K562 (cell line): ENCODE data around the gene WNT2. TPM values are rescaled to one million over a fixed set of nuclear protein-coding genes. Genes with fewer than 3 reads are reported as not detected.
"Not testable (repeated sequence)": the region's sequence is repeated elsewhere in the genome, so short reads cannot be mapped to it uniquely, and the experiment has no call there.

Experiments
- ATAC-seq: fragments of 200-7000 bp; cut with Tn5 transposase; 3 replicates; pipeline ENCODE4 v1.9.1; 2020; ENCODE audit warnings: moderate library complexity
- BruUV-seq: library from RNA; stranded (reverse); fragments of 400-500 nt; replicated peaks from 2 replicates; lab custom pipeline; 2021; lab: Mats Ljungman, UMichigan
- CTCF ChIA-PET: fragments of 300-600 bp; formaldehyde crosslinking; extraction: SDS; loops from one replicate; lab custom pipeline; 2021; ENCODE audit warnings: low intra/inter-chr PET ratio; lab: Yijun Ruan, JAX
- POLR2A ChIA-PET: fragments of 300-600, 350-650 bp; sonication (Branson Sonifier 250); formaldehyde crosslinking; extraction: SDS; loops from one replicate; lab custom pipeline; 2021; ENCODE audit warnings: antibody characterized with exemption, inconsistent platforms; lab: Yijun Ruan, JAX
- DNase-seq, 4 experiments: peaks; one replicate each; pipeline versions ENCODE4 v3.0.0 to v3.0.0-alpha.2; 2011 to 2018; ENCODE audit warnings: low spot score in 3 of 4, mixed read lengths in 3 of 4; ENCODE audit errors: extremely low read depth in 1 of 4
- FAIRE-seq: peaks from 2 replicates; lab custom pipeline; 2011; peaks lifted over from hg19 to GRCh38; lab: Jason Lieb, UNC
- H2AFZ ChIP-seq: 2 replicates; pipeline ENCODE4 v1.6.0; 2011; ENCODE audit warnings: low read depth, low read length, control low read depth, inconsistent platforms
- H3K27ac ChIP-seq: fragments of 200-600 bp; 3 replicates; pipeline ENCODE4 v1.8.0; 2011; ENCODE audit warnings: low read depth, mild to moderate bottlenecking, control low read depth, inconsistent platforms, low read length, moderate library complexity, mixed read lengths; ENCODE audit errors: extremely low read depth
- H3K27me3 ChIP-seq, 2 experiments: fragments of 300-600 bp in 1 of 2; 2 replicates in 1 of 2; 3 replicates in 1 of 2; pipeline versions ENCODE4 v1.6.0 to v1.8.0; 2011; ENCODE audit warnings: inconsistent platforms in 2 of 2, low read length in 2 of 2, mild to moderate bottlenecking in 1 of 2, mixed read lengths in 1 of 2, moderate library complexity in 1 of 2; ENCODE audit not compliant: control insufficient read depth in 2 of 2, insufficient read depth in 2 of 2
- H3K36me3 ChIP-seq: fragments of 300-600 bp; 3 replicates; pipeline ENCODE4 v1.8.0; 2011; ENCODE audit warnings: mild to moderate bottlenecking, low read length, inconsistent platforms; ENCODE audit not compliant: control insufficient read depth, insufficient read depth
- H3K4me1 ChIP-seq, 2 experiments: fragments of 200-600 bp in 1 of 2; replicated peaks in 1 of 2; 2 replicates in 1 of 2; 3 replicates in 1 of 2; pipeline versions ENCODE4 v1.5.1 to v1.8.0; 2011; ENCODE audit warnings: inconsistent platforms in 2 of 2, low read length in 2 of 2, mild to moderate bottlenecking in 1 of 2, mixed read lengths in 1 of 2, moderate library complexity in 1 of 2; ENCODE audit not compliant: control insufficient read depth in 2 of 2, insufficient read depth in 2 of 2
- H3K4me2 ChIP-seq: 2 replicates; pipeline ENCODE4 v1.6.1; 2011; ENCODE audit warnings: low read length, control low read depth, inconsistent platforms, mixed read lengths; ENCODE audit not compliant: insufficient read depth
- H3K4me3 ChIP-seq: fragments of 200-600 bp; sonication (generic), shearing (Covaris generic); 2 replicates; pipeline ENCODE4 v1.5.1; 2016; ENCODE audit warnings: control low read depth, inconsistent platforms
- H3K79me2 ChIP-seq: fragments of 200-600 bp; 3 replicates; pipeline ENCODE4 v1.8.0; 2011; ENCODE audit warnings: low read length, inconsistent platforms; ENCODE audit not compliant: control insufficient read depth, insufficient read depth
- H3K9ac ChIP-seq, 2 experiments: 2 replicates each; pipeline versions ENCODE4 v1.6.0 to v1.6.1; 2011; ENCODE audit warnings: low read depth in 2 of 2, low read length in 2 of 2, control low read depth in 1 of 2, inconsistent platforms in 1 of 2, mild to moderate bottlenecking in 1 of 2, mixed read lengths in 1 of 2; ENCODE audit not compliant: insufficient read depth in 1 of 2
- H3K9me1 ChIP-seq: one replicate; pipeline ENCODE4 v1.6.0; 2011; ENCODE audit warnings: inconsistent platforms, mild to moderate bottlenecking, low read length, moderate library complexity; ENCODE audit not compliant: control insufficient read depth, insufficient read depth
- H3K9me3 ChIP-seq: replicated peaks from 2 replicates; pipeline ENCODE4 v1.5.1; 2011; ENCODE audit warnings: low read depth, low read length, inconsistent platforms; ENCODE audit not compliant: control insufficient read depth, insufficient read depth
- H4K20me1 ChIP-seq: replicated peaks from 2 replicates; pipeline ENCODE4 v1.6.1; 2011; ENCODE audit warnings: low read length, inconsistent platforms, mixed read lengths; ENCODE audit not compliant: control insufficient read depth, insufficient read depth
- GTF2A2 ChIP-seq: IDR thresholded peaks from 2 replicates; pipeline ENCODE4 v1.6.1; 2016; ENCODE audit warnings: mild to moderate bottlenecking, missing genetic modification characterization, missing compliant biosample characterization
- TRIM28 ChIP-seq: fragments of 450-650 bp; IDR thresholded peaks from 2 replicates; pipeline ENCODE4 v1.6.1; 2017
- ZNF431 ChIP-seq: sonication (generic); formaldehyde crosslinking; IDR thresholded peaks from 2 replicates; pipeline ENCODE4 v1.8.0; 2022; ENCODE audit warnings: mild to moderate bottlenecking, missing genetic modification reagents
- WGBS: fragments of 100-300 bp; shearing (Covaris generic); methylation state at CpG from one replicate; pipeline ENCODE4 v1.1.6; 2016; ENCODE audit warnings: low coverage, mixed read lengths; ENCODE audit not compliant: insufficient coverage; ENCODE audit errors: missing lambda C conversion rate; 5-methylcytosine and 5-hydroxymethylcytosine counted together
- in situ Hi-C: fragments of 300-500 bp; cut with MboI; formaldehyde crosslinking; loops from 4 replicates; pipeline ENCODE4 v1.15.0; 2018; ENCODE audit warnings: inconsistent platforms, mixed read lengths
- intact Hi-C: fragments of 100-400 bp; cut with micrococcal nuclease; formaldehyde crosslinking; loops from 2 replicates; pipeline ENCODE4 v1.14.2; 2022
- polyA plus RNA-seq, 8 experiments: library from polyadenylated mRNA; depleted of rRNA in 4 of 8; stranded (reverse) in 5 of 8; unstranded in 3 of 8; fragments of >200 nt; fragmentation: Nextera tagmentation in 2 of 8; fragmentation: Illumina TruSeq in 1 of 8; extraction: Ambion mirVana in 2 of 8; extraction: Trizol in 1 of 8; gene quantifications; 2 replicates each; pipeline versions ENCODE4 v1.2.1 to v1.2.3, GENCODE V29; 2011 to 2014; ENCODE audit warnings: inconsistent platforms in 1 of 8, missing spikeins in 1 of 8
- total RNA-seq, 7 experiments: library from RNA; depleted of rRNA in 6 of 7; stranded (reverse); fragments of >200 nt in 6 of 7; fragmentation: Illumina TruSeq in 2 of 7; extraction: Trizol in 2 of 7; gene quantifications; 2 replicates each; pipeline versions ENCODE4 v1.2.1 to v1.2.3, GENCODE V29; 2011 to 2021; ENCODE audit warnings: low replicate concordance in 1 of 7

Gene WNT2
- total and polyA plus RNA-seq, 9 of the 15 experiments (the other 6 are each of a cell fraction or from before 2014, with no cell fraction given): 0.04 TPM; not detected in 8

DNA sequence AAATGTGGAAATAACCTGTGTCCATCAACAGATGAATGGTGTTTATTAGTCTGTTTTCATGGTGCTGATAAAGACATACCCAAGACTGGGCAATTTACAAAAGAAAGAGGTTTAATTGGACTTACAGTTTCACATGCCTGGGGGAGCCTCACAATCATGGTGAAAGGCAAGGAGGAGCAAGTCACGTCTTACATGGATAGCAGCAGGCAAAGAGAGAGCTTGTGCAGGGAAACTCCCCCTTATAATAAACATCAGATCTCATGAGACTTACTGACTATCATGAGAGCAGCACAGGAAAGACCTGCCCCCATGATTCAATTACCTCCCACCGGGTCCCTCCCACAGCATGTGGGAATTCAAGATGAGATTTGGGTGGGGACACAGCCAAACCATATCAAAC lies 77.2 kb downstream of the WNT2 start:
- H3K9me1 ChIP-seq, H3K79me2 ChIP-seq, H3K9ac ChIP-seq, H4K20me1 ChIP-seq, intact Hi-C loops, in situ Hi-C loops, H3K27ac ChIP-seq, H3K4me3 ChIP-seq, H3K9me3 ChIP-seq, CTCF ChIA-PET, BruUV-seq, H3K36me3 ChIP-seq, H3K4me1 ChIP-seq, ATAC-seq, H3K4me2 ChIP-seq, H2AFZ ChIP-seq, FAIRE-seq, DNase-seq: not testable (repeated sequence)
- peaks cover 0 to 15% of the 10 kb centered on the region in 2 experiments; a peak in 3 of 5 replicates for H3K27me3 ChIP-seq
- TF ChIP-seq TRIM28: 0 out of 2 replicates have a peak, but pooled peaks have one; percentile 36
- TF ChIP-seq ZNF431 (CRISPR knock-in tag): peak; percentile 99
- POLR2A ChIA-PET: interaction anchor here (0.9 kb wide), 1 partner anchor 16 kb away, joined by 3 read pairs; no protein-coding TSS in a partner anchor
- WGBS: 2% methylated on average over 2 of the region's 2 CpGs

DNA sequence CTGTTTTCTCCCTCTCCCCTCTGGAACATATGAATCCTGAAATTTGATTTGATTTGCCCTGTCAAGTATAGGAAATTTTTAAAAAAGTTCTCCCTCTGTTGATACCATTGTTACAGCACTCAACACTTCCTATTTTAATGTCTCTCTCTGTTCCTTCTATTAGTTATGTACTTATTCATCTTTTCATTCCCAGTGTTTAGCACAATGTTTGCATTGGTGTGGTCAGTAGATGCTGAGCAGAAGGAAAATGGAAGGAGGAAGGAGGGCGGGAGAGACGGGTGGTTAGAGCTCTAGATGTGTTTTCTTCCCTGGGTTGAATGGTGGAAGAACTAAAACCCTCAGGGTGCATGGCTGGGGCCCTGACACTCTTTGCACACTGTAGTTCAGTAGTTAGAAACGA lies 79.5 kb downstream of the WNT2 start:
- Histone ChIP-seq H3K9me1 (no peaks in the 10 kb centered on the region), H3K9ac (no peak overlapping the region), H3K36me3 (no peaks in the 10 kb centered on the region), H3K4me3 (no peak overlapping the region), H3K27me3 (peaks cover 0 to 19% of the 10 kb centered on the region in 2 experiments; a peak in 3 of 5 replicates), H2AFZ (no peak overlapping the region), H3K4me2 (no peak overlapping the region), H4K20me1 (no peaks in the 10 kb centered on the region), H3K9me3 (no peaks in the 10 kb centered on the region; the same call in 1 of the 2 replicates), H3K4me1 (no peaks in the 10 kb centered on the region), H3K27ac (no peak overlapping the region), H3K79me2 (no peaks in the 10 kb centered on the region)
- no peak for TF ChIP-seq GTF2A2 (tag)
- ATAC-seq (no peak), FAIRE-seq (no peak), DNase-seq (no peak)
- no TSS peak for BruUV-seq
- CTCF ChIA-PET: no interaction called here
- intact Hi-C loops (no loop called here), in situ Hi-C loops (no loop called here)
- WGBS: 0% methylated on average over 3 of the region's 3 CpGs
- POLR2A ChIA-PET: interaction anchor here (0.6 kb wide), 1 partner anchor 14 kb away, joined by 3 read pairs; no protein-coding TSS in a partner anchor
